IPS-18a (cell line): ENCODE data around the gene SLC20A1.
A peak's percentile ranks its signal among the peaks of the same experiment; 100 is the strongest.

Experiments used
- H3K27ac ChIP-seq: one replicate; pipeline ENCODE4 v1.5.1; 2013; ENCODE audit warnings: low read length
- H3K27me3 ChIP-seq: one replicate; pipeline ENCODE4 v1.6.1; 2013; ENCODE audit warnings: mild to moderate bottlenecking, low read length; ENCODE audit not compliant: control insufficient read depth, insufficient read depth
- H3K36me3 ChIP-seq: one replicate; pipeline ENCODE4 v1.6.1; 2013; ENCODE audit warnings: low read depth, low read length; ENCODE audit not compliant: control insufficient read depth
- H3K4me1 ChIP-seq: one replicate; pipeline ENCODE4 v1.6.1; 2013; ENCODE audit warnings: low read depth, low read length; ENCODE audit not compliant: control insufficient read depth
- H3K4me3 ChIP-seq: one replicate; pipeline ENCODE4 v1.5.1; 2013; ENCODE audit warnings: low read length
- H3K9ac ChIP-seq: one replicate; pipeline ENCODE4 v1.6.1; 2013; ENCODE audit warnings: mild to moderate bottlenecking, low read length, moderate library complexity
- H3K9me3 ChIP-seq: one replicate; pipeline ENCODE4 v1.6.1; 2013; ENCODE audit warnings: low read depth, low read length; ENCODE audit not compliant: control insufficient read depth

SLC20A1 gene

DNA sequence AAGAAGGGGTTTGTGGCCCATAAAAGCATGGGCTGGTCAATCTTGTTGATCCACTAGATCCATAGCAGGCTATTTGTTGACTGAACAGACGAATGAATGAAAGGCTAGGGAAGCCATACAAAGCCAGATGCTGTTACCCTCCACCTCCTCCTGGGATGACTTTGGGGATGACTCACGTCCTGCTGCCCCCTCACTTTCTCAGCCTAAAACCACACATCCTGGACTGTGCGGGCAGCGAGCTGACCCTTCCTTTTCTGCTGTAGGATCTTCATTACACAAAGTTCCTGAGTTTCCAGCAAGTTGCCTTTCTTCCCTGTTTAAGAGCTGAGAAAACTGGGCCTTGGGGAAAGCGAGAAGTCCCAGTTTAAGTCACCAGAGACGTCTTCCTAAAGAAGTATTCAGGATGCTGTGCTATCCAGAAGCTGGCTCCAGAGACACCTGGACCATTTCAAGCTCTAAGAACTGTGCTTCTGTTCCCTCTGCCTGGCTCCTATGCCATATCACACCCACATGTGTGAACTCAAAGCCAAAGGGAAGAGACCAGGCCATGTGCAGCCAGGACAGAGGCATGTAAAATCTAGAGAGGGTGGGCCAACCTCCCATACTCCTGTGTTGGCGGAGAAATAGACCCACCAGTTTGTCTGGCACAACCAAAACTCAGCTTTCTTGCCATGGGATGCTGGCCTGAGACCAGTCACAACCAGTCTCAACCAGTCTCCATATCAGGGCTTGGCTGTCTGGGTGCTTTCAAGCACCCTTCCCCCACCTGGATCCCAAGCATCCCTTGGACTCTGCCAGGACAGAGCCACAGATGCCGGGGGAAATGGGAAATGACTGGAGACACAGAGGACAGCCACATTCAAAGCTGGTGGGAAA lies 4.7 kb upstream of the SLC20A1 start:
- H3K4me1 ChIP-seq: peaks cover 9% of the 10 kb centered on the region
- H3K36me3 ChIP-seq: no peaks in the 10 kb centered on the region
- H3K27me3 ChIP-seq: peaks cover 14% of the 10 kb centered on the region
- no peak overlapping the region for H3K27ac ChIP-seq
- H3K4me3 ChIP-seq: no peak overlapping the region
- H3K9me3 ChIP-seq: no peaks in the 10 kb centered on the region
- no peak overlapping the region for H3K9ac ChIP-seq

DNA sequence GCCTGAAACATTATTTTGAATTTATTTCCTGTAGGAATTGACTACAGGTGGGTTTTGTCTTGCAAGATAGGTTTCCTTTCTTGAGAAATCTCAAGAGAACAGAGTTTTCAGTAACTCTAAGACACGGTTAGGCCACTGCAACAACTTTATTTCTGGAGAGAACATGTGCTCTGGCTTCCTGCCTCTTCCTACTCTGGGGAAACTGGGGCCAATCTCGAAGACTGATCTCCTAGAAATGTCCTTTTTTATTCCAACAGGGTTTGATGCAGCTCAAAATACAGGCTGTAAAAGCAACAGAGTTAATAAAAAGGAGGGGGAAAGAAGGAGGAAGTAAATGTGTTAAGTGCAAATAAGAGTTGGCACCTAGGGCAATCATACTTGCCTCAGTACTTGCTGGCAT lies 4.0 kb upstream of the SLC20A1 start:
- Histone ChIP-seq H3K27ac (no peak overlapping the region), H3K9me3 (no peaks in the 10 kb centered on the region), H3K36me3 (no peaks in the 10 kb centered on the region), H3K27me3 (peaks cover 14% of the 10 kb centered on the region), H3K9ac (no peak overlapping the region), H3K4me1 (peaks cover 9% of the 10 kb centered on the region), H3K4me3 (no peak overlapping the region)

DNA sequence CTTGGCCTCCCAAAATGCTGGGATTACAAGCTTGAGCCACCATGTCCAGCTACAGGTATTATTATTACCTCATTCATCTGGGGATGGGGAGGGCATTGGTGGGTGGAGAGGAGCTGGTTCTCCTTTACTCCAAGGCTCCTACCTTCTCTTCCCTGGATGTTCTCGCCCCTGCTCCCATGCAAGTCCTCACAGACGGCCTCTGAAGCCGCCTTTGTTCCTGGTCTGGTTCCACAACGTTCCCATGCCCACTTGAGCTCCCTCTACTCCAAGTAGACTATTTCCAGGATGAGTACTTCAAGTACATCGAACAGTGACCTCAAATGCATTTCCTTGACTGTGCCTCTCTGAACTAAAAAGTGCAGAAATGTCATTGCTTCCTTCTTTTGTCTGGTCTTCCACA lies 3.2 kb upstream of the SLC20A1 start:
- Histone ChIP-seq H3K9ac (no peak overlapping the region), H3K27ac (no peak overlapping the region), H3K36me3 (peaks cover 5% of the 10 kb centered on the region), H3K9me3 (no peaks in the 10 kb centered on the region), H3K27me3 (peaks cover 14% of the 10 kb centered on the region), H3K4me1 (peaks cover 9% of the 10 kb centered on the region), H3K4me3 (no peak overlapping the region)

DNA sequence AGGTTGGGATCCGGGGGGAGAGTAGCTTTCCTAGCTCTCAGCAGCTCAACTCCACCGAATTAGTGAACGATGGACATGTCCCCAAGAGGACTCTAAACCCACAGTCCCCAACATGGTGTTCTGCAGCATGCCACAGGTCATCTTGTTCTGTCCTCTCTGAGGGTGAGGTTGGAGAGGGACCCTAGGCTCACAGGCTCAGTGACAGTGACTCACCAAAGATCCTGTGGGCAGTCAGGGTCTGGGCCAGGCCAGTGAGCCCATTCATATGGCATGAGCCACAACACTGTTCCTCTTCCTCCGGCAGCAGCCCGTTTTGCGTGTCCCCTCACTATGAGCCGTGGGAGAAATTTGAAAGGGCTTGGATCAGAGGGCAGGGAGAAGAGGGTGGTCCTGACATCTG lies 2.8 kb upstream of the SLC20A1 start:
- Histone ChIP-seq H3K4me1 (peaks cover 9% of the 10 kb centered on the region), H3K36me3 (peaks cover 9% of the 10 kb centered on the region), H3K27ac (no peak overlapping the region), H3K9me3 (no peaks in the 10 kb centered on the region), H3K9ac (no peak overlapping the region), H3K4me3 (no peak overlapping the region), H3K27me3 (peaks cover 14% of the 10 kb centered on the region)

DNA sequence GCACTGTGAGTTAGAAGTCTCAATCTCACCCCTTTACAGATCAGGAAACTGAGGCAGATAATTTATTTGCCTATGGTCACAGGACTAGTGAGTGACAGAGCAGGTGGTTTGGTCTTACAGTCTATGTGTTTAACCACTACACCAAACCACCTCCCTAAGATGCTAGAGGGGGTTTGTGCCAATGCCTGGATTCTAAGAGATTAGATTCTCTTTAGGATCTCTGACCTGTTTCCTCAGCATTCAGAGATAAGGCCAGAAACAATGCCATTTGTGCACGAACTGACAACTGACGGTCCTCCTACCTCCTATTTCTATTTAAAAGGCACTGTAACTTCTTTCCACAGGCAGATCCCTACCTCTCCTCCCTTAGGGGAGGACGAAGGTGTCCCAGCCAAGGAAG lies 2.3 kb upstream of the SLC20A1 start:
- no peak overlapping the region for H3K27ac ChIP-seq
- peaks cover 9% of the 10 kb centered on the region for H3K4me1 ChIP-seq
- peaks cover 14% of the 10 kb centered on the region for H3K36me3 ChIP-seq
- no peaks in the 10 kb centered on the region for H3K9me3 ChIP-seq
- no peak overlapping the region for H3K4me3 ChIP-seq
- peaks cover 14% of the 10 kb centered on the region for H3K27me3 ChIP-seq
- no peak overlapping the region for H3K9ac ChIP-seq

DNA sequence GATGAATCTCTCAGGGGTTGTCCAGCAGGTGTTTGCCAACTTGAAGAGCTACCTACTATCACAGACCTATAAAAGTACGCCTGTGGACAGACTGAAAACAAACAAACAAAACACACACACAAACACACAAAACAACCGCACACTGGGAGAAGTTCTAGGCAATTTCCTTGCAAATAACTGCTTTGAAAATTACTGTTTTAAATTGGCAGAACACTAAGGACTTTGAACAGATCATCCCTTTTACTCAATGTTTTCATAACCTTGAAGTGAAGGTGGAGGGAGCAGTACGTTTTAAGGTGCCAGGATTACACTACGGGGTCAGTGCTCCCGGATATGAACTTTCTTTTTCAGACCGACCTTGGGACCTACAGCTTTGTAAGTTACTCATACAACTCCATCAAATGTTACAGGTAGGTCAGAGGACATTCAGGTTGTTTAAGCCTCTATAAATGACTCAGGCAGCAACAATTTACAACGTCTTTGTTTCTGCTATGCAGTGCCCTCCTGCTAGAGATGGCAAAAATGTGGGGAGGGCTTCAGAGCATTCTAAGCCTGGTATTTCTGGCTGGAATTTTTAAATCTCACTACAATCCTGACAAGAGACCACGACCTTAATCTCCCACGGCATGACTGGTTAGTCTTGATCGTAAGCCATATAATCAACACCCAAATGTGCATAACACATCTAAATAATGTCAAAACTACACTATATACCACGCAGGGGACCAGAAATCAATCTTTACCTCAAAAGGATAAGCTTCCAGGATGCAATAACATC lies 1.4 kb upstream of the SLC20A1 start:
- Histone ChIP-seq H3K9me3 (no peaks in the 10 kb centered on the region), H3K9ac (peak overlapping the region; percentile 29), H3K27ac (no peak overlapping the region), H3K27me3 (peaks cover 14% of the 10 kb centered on the region), H3K4me3 (peak overlapping the region; percentile 70), H3K4me1 (peaks cover 9% of the 10 kb centered on the region), H3K36me3 (peaks cover 23% of the 10 kb centered on the region)

DNA sequence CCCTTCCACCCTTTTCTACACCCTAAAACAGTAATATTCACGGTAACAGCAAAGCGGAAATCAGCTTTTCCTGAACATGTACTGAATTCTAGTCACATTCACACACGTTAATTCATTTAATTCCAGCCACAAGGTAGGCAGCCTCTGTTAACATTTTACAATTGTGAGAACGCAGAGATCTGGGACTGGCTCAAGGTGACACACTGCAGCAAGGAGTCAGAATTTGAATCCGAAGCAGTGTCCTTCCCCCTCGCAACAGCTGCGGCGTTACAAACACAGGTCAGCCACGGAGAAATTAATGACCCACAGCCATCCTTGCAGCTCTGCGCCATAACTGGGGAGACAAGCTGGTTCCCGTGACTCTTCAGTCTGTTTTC lies 818 bp upstream of the SLC20A1 start:
- Histone ChIP-seq H3K4me1 (peaks cover 9% of the 10 kb centered on the region), H3K9ac (peak overlapping the region; percentile 29), H3K9me3 (no peaks in the 10 kb centered on the region), H3K27ac (no peak overlapping the region), H3K27me3 (peaks cover 14% of the 10 kb centered on the region), H3K4me3 (peak overlapping the region; percentile 70), H3K36me3 (peaks cover 29% of the 10 kb centered on the region)

DNA sequence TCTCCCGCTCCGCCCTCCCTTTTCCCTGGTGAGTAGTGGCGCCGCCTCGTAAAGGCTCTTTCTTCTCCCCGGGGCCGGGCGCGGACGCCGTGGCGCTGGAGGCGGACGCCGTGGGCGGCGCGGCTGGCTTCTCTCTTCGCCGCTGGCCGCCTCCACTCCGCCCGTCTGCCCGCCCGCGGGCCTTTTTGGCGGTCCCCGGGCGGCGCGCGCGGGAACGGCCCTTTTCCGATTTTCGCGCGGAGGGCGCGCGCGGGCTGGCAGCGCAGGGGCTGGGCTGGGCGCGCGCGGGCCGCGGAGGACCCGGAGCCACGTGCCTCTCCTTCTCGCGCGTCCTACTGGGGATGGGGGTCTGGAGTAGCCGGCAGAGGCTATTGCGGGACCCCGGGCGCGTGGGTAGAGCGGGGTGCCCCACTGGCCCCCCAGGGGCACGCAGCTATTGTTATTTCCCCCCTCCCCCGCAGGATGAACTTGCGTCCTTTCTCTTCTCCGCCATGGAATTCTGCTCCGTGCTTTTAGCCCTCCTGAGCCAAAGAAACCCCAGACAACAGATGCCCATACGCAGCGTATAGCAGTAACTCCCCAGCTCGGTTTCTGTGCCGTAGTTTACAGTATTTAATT lies 472 bp downstream of the SLC20A1 start:
- H3K9ac ChIP-seq: peak overlapping the region; percentile 91
- no peaks in the 10 kb centered on the region for H3K9me3 ChIP-seq
- H3K36me3 ChIP-seq: peaks cover 37% of the 10 kb centered on the region
- peaks cover 9% of the 10 kb centered on the region for H3K4me1 ChIP-seq
- H3K4me3 ChIP-seq: peak overlapping the region; percentile 70
- peaks cover 14% of the 10 kb centered on the region for H3K27me3 ChIP-seq
- peak overlapping the region; percentile 30 for H3K27ac ChIP-seq

DNA sequence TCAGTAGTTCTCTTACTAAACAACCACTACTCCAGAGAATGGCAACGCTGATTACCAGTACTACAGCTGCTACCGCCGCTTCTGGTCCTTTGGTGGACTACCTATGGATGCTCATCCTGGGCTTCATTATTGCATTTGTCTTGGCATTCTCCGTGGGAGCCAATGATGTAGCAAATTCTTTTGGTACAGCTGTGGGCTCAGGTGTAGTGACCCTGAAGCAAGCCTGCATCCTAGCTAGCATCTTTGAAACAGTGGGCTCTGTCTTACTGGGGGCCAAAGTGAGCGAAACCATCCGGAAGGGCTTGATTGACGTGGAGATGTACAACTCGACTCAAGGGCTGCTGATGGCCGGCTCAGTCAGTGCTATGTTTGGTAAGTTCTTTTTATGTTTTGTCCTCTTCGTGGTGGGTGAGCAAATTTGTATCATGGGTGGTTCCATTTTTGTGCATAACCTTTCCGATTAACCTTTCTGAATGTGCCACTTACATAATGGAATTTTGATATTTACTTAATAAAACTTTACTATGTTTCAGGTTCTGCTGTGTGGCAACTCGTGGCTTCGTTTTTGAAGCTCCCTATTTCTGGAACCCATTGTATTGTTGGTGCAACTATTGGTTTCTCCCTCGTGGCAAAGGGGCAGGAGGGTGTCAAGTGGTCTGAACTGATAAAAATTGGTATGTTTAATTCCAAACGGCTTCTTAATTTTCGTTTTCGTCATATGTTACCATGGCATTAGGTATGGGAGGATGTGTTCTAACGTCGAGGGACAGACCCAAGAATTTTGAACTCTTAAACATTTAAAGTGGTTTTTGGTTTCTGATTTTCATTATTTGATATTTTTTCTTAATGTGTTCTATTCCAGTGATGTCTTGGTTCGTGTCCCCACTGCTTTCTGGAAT lies 1.3 kb downstream of the SLC20A1 start:
- Histone ChIP-seq H3K9ac (peak overlapping the region; percentile 91), H3K4me3 (peak overlapping the region; percentile 70), H3K27me3 (peaks cover 14% of the 10 kb centered on the region), H3K27ac (no peak overlapping the region), H3K36me3 (peaks cover 45% of the 10 kb centered on the region), H3K4me1 (peaks cover 9% of the 10 kb centered on the region), H3K9me3 (no peaks in the 10 kb centered on the region)

DNA sequence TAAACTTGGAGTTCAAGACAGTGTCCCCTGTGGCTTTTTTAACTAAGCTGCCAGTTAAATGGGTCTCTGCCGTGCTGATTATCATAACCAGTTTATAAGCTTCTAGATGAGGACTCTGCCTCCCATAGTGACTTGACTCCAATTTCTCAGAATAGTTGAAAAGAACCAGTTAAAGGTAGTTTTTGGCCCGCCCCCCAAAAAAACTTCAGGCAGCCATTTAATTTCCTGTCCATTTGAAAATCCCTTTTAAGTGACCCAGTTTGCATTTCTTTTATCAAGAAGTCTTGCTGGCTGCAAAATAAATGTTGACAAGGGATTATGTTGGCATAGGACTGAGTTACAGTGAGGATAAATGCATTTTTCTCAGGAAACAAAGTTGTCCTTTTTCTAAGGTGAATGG lies 2.3 kb downstream of the SLC20A1 start:
- peaks cover 14% of the 10 kb centered on the region for H3K27me3 ChIP-seq
- H3K27ac ChIP-seq: no peak overlapping the region
- H3K9me3 ChIP-seq: no peaks in the 10 kb centered on the region
- H3K4me1 ChIP-seq: peaks cover 9% of the 10 kb centered on the region
- peaks cover 55% of the 10 kb centered on the region for H3K36me3 ChIP-seq
- no peak overlapping the region for H3K9ac ChIP-seq
- H3K4me3 ChIP-seq: no peak overlapping the region

DNA sequence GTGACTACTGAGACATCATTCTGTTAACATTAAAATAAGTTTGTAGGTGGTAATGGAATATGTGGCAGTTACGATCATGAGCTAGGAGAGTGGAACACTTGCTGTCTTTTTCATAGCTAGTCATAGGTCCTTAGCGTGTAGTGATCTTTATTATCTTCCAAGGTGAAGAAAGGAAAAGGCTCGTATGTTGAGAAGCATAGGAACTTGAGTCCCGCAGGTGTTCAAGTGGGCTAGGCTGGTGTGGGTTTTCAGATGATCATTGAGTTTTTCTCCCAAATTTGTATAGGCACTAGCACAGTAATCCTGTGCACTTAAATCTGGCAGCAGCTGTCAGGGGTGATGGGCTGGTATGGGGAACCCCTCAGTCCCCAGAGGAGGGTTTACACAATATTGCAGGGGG lies 10.9 kb downstream of the SLC20A1 start:
- H3K36me3 ChIP-seq: peaks cover 91% of the 10 kb centered on the region
- H3K9ac ChIP-seq: no peak overlapping the region
- no peaks in the 10 kb centered on the region for H3K9me3 ChIP-seq
- H3K27me3 ChIP-seq: no peaks in the 10 kb centered on the region
- no peaks in the 10 kb centered on the region for H3K4me1 ChIP-seq
- H3K4me3 ChIP-seq: no peak overlapping the region
- H3K27ac ChIP-seq: no peak overlapping the region
